GM18867 (cell line): ENCODE measurements around the gene ATAD3C.
A peak's percentile ranks its signal among the peaks of the same experiment; 100 is the strongest.
"Not testable (repeated sequence)": the region's sequence is repeated elsewhere in the genome, so short reads cannot be mapped to it uniquely, and the experiment has no call there.

ENCODE experiments used
- ATAC-seq: cut with Tn5 transposase; IDR thresholded peaks from one replicate; pipeline ENCODE4 v1.9.1; 2021; ENCODE audit warnings: mild to moderate bottlenecking, moderate library complexity; ENCODE audit not compliant: unreplicated experiment

The ATAD3C gene

GRCh38 chr1:1440262-1441001 is 9.1 kb upstream of the ATAD3C start:
- no peak for ATAC-seq

GRCh38 chr1:1441002-1441888 is 8.2 kb upstream of the ATAD3C start:
- no peak for ATAC-seq

GRCh38 chr1:1442069-1442770 is 7.3 kb upstream of the ATAD3C start:
- ATAC-seq: no peak

- not testable (repeated sequence) for ATAC-seq
Measured at GRCh38 chr1:1446631-1447030, 2.9 kb upstream of the ATAD3C start.

GRCh38 chr1:1450616-1451015 is 1.1 kb downstream of the ATAD3C start:
- ATAC-seq: not testable (repeated sequence)

GRCh38 chr1:1451696-1452364 is 2.3 kb downstream of the ATAD3C start:
- ATAC-seq: no peak

- not testable (repeated sequence) for ATAC-seq
Measured at GRCh38 chr1:1452365-1452739, 2.9 kb downstream of the ATAD3C start.

GRCh38 chr1:1452882-1453281 is 3.4 kb downstream of the ATAD3C start:
- ATAC-seq: no peak

- not testable (repeated sequence) for ATAC-seq
Measured at GRCh38 chr1:1454286-1455056, 5.0 kb downstream of the ATAD3C start.

- no peak for ATAC-seq
Measured at GRCh38 chr1:1455366-1455884, 5.9 kb downstream of the ATAD3C start.

- ATAC-seq: not testable (repeated sequence)
Measured at GRCh38 chr1:1455934-1456333, 6.4 kb downstream of the ATAD3C start.

GRCh38 chr1:1456683-1457255 is 7.3 kb downstream of the ATAD3C start:
- ATAC-seq: not testable (repeated sequence)

GRCh38 chr1:1459156-1459555 is 9.7 kb downstream of the ATAD3C start:
- not testable (repeated sequence) for ATAC-seq

GRCh38 chr1:1459711-1460110 is 10.2 kb downstream of the ATAD3C start:
- ATAC-seq: not testable (repeated sequence)

- no peak for ATAC-seq
Measured at GRCh38 chr1:1460540-1461130, 11.1 kb downstream of the ATAD3C start.

- no peak for ATAC-seq
Measured at GRCh38 chr1:1461721-1462317, 12.3 kb downstream of the ATAD3C start.

GRCh38 chr1:1462318-1462966 is 13.0 kb downstream of the ATAD3C start:
- ATAC-seq: peak; percentile 59

GRCh38 chr1:1463312-1463711 is 13.8 kb downstream of the ATAD3C start:
- ATAC-seq: no peak
